ENCODE data around the gene PLXDC1.

Gene PLXDC1

GRCh38 chr17:39092692-39093230 is 58.7 kb downstream of the PLXDC1 start:
- Histone ChIP-seq H3K4me2 (ENCODE audit: low read length) (peak overlapping the region; percentile 93), H3K4me1 (ENCODE audit: control insufficient read depth, low read length) (peaks cover 54% of the 10 kb centered on the region), H3K27me3 (ENCODE audit: control insufficient read depth, low read length) (no peaks in the 10 kb centered on the region), H3K4me3 (ENCODE audit: low read length) (peak overlapping the region; percentile 72), H3K9me3 (ENCODE audit: control insufficient read depth, insufficient read depth, low read length) (no peaks in the 10 kb centered on the region), H4K20me1 (ENCODE audit: control insufficient read depth, insufficient read depth, low read depth, low read length) (no peaks in the 10 kb centered on the region), H3K9me2 (replicated peaks; ENCODE audit: control insufficient read depth, low read length) (no peaks in the 10 kb centered on the region), H3F3A (ENCODE audit: control insufficient read depth, insufficient read depth) (no peaks in the 10 kb centered on the region), H3K36me3 (ENCODE audit: control insufficient read depth, low read length) (no peaks in the 10 kb centered on the region), H3K27ac (ENCODE audit: low read depth, low read length) (peak overlapping the region; percentile 72), H3K79me2 (ENCODE audit: control insufficient read depth, low read length) (no peaks in the 10 kb centered on the region)
- TF ChIP-seq CTCF (IDR thresholded peaks at IDR 0.05; ENCODE audit: low read depth, low read length, poor library complexity, severe bottlenecking) (no peak), EZH2phosphoT487 (IDR thresholded peaks at IDR 0.05; ENCODE audit: borderline replicate concordance, low read length) (no peak)

GRCh38 chr17:39090908-39091665 is 60.4 kb downstream of the PLXDC1 start:
- Histone ChIP-seq H3K9me2 (replicated peaks; ENCODE audit: control insufficient read depth, low read length) (no peaks in the 10 kb centered on the region), H3F3A (ENCODE audit: control insufficient read depth, insufficient read depth) (no peaks in the 10 kb centered on the region), H3K4me2 (ENCODE audit: low read length) (no peak overlapping the region), H4K20me1 (ENCODE audit: control insufficient read depth, insufficient read depth, low read depth, low read length) (no peaks in the 10 kb centered on the region), H3K27me3 (ENCODE audit: control insufficient read depth, low read length) (no peaks in the 10 kb centered on the region), H3K79me2 (ENCODE audit: control insufficient read depth, low read length) (no peaks in the 10 kb centered on the region), H3K27ac (ENCODE audit: low read depth, low read length) (no peak overlapping the region), H3K4me1 (ENCODE audit: control insufficient read depth, low read length) (peaks cover 40% of the 10 kb centered on the region), H3K36me3 (ENCODE audit: control insufficient read depth, low read length) (no peaks in the 10 kb centered on the region), H3K9me3 (ENCODE audit: control insufficient read depth, insufficient read depth, low read length) (no peaks in the 10 kb centered on the region), H3K4me3 (ENCODE audit: low read length) (no peak overlapping the region)
- TF ChIP-seq CTCF (IDR thresholded peaks at IDR 0.05; ENCODE audit: low read depth, low read length, poor library complexity, severe bottlenecking), result no peak
- TF ChIP-seq EZH2phosphoT487 (IDR thresholded peaks at IDR 0.05; ENCODE audit: borderline replicate concordance, low read length), result no peak

- Histone ChIP-seq H3F3A (ENCODE audit: control insufficient read depth, insufficient read depth) (no peaks in the 10 kb centered on the region), H3K9me2 (replicated peaks; ENCODE audit: control insufficient read depth, low read length) (no peaks in the 10 kb centered on the region), H3K9me3 (ENCODE audit: control insufficient read depth, insufficient read depth, low read length) (no peaks in the 10 kb centered on the region), H3K36me3 (ENCODE audit: control insufficient read depth, low read length) (no peaks in the 10 kb centered on the region), H4K20me1 (ENCODE audit: control insufficient read depth, insufficient read depth, low read depth, low read length) (no peaks in the 10 kb centered on the region), H3K27me3 (ENCODE audit: control insufficient read depth, low read length) (no peaks in the 10 kb centered on the region), H3K4me3 (ENCODE audit: low read length) (no peak overlapping the region), H3K4me1 (ENCODE audit: control insufficient read depth, low read length) (peaks cover 36% of the 10 kb centered on the region), H3K27ac (ENCODE audit: low read depth, low read length) (no peak overlapping the region), H3K79me2 (ENCODE audit: control insufficient read depth, low read length) (no peaks in the 10 kb centered on the region), H3K4me2 (ENCODE audit: low read length) (no peak overlapping the region)
- TF ChIP-seq CTCF (IDR thresholded peaks at IDR 0.05; ENCODE audit: low read depth, low read length, poor library complexity, severe bottlenecking) (no peak), EZH2phosphoT487 (IDR thresholded peaks at IDR 0.05; ENCODE audit: borderline replicate concordance, low read length) (no peak)
Measured at GRCh38 chr17:39090400-39090799, 61.0 kb downstream of the PLXDC1 start.
